Type B pancreatic cell (in vitro differentiated cells): ENCODE results near the gene BCAN. TPM values are rescaled to one million over a fixed set of nuclear protein-coding genes. Genes with fewer than 3 reads are reported as not detected.
A peak's percentile ranks its signal among the peaks of the same experiment; 100 is the strongest.

Experiments used
- DNase-seq: peaks from one replicate; pipeline ENCODE4 v3.0.0; 2021; ENCODE audit warnings: mixed read lengths; ENCODE audit not compliant: unreplicated experiment; ENCODE audit errors: extremely low spot score
- H3K27ac Mint-ChIP-seq: 2 replicates; pipeline ENCODE4 v1.8.0; 2021; ENCODE audit warnings: mild to moderate bottlenecking, mixed read lengths
- H3K27me3 Mint-ChIP-seq: 2 replicates; pipeline ENCODE4 v1.8.0; 2021; ENCODE audit warnings: mixed read lengths
- H3K36me3 Mint-ChIP-seq: 2 replicates; pipeline ENCODE4 v1.8.0; 2021; ENCODE audit warnings: mixed read lengths
- H3K4me1 Mint-ChIP-seq: one replicate; pipeline ENCODE4 v1.8.0; 2021; ENCODE audit warnings: mixed read lengths; ENCODE audit not compliant: unreplicated experiment
- H3K4me3 Mint-ChIP-seq: 2 replicates; pipeline ENCODE4 v1.8.0; 2021; ENCODE audit warnings: mild to moderate bottlenecking, mixed read lengths
- H3K9me3 Mint-ChIP-seq: 2 replicates; pipeline ENCODE4 v1.8.0; 2021; ENCODE audit warnings: mixed read lengths
- total RNA-seq: library from RNA; stranded (reverse); gene quantifications from 2 replicates; pipeline ENCODE4 v1.2.1, GENCODE V29; 2021; ENCODE audit warnings: low replicate concordance
- TF ChIP-seq, protein P1 (sequence below): fragments of 200-600 bp; sonication (generic); conservative IDR thresholded peaks from 2 replicates; pipeline ENCODE4 v1.5.0; 2021; ENCODE audit warnings: antibody characterized with exemption, mild to moderate bottlenecking

BCAN gene
- total RNA-seq, 1 donor from 2014 or later = 12.6 TPM

DNA sequence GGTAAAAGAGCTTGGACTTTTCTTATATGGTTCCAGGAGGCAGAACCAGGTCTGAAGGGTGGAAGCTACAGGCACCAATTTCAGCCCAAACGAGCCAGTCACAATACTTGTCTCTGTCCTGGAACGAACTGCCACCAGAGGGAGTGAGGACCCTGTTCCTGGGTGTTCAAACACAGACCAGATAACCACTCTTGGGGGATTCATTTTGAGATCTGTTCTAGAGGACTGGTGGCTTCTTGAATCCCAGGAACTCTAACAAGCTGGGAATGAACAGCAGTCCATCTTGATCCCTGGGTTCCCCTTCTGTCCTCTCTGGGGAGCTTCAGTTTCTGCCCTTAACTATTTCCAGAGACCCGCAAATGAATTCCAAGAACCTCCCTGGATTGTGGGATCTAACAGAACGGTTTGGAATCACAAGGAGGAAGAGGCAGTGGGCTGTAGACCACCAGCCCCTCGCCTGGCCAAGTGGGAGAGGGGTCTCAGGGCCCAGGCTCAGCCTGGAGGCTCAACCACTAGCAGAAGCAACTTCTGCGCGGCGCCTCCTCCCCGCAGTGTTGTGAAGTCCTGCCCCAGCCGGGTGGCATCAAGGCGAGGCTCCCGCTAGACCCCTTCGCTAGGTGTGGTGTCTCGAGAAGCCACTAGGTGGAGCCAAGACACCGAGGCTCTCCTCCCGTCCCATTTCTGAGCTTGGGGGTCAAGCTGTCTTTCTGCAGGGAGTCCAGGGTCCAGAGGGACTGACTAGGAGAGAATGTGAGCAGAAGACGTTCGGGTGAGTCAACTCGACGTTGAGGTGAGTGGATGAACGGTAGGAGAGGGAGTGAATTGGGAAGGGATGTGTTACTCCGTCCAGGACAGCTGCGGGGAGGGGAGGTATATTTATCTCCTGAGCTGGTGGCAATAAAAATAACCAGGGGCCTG, 47.4 kb downstream of the BCAN start:
- Mint-ChIP-seq H3K4me1 (peaks cover 50% of the 10 kb centered on the region), H3K4me3 (peak overlapping the region; percentile 86), H3K9me3 (no peaks in the 10 kb centered on the region), H3K27ac (peak overlapping the region; percentile 86), H3K36me3 (no peaks in the 10 kb centered on the region), H3K27me3 (peaks cover 10% of the 10 kb centered on the region)
- DNase-seq = peak; percentile 88
- TF ChIP-seq, protein P1, sequence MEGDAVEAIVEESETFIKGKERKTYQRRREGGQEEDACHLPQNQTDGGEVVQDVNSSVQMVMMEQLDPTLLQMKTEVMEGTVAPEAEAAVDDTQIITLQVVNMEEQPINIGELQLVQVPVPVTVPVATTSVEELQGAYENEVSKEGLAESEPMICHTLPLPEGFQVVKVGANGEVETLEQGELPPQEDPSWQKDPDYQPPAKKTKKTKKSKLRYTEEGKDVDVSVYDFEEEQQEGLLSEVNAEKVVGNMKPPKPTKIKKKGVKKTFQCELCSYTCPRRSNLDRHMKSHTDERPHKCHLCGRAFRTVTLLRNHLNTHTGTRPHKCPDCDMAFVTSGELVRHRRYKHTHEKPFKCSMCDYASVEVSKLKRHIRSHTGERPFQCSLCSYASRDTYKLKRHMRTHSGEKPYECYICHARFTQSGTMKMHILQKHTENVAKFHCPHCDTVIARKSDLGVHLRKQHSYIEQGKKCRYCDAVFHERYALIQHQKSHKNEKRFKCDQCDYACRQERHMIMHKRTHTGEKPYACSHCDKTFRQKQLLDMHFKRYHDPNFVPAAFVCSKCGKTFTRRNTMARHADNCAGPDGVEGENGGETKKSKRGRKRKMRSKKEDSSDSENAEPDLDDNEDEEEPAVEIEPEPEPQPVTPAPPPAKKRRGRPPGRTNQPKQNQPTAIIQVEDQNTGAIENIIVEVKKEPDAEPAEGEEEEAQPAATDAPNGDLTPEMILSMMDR = peak; percentile 84

DNA sequence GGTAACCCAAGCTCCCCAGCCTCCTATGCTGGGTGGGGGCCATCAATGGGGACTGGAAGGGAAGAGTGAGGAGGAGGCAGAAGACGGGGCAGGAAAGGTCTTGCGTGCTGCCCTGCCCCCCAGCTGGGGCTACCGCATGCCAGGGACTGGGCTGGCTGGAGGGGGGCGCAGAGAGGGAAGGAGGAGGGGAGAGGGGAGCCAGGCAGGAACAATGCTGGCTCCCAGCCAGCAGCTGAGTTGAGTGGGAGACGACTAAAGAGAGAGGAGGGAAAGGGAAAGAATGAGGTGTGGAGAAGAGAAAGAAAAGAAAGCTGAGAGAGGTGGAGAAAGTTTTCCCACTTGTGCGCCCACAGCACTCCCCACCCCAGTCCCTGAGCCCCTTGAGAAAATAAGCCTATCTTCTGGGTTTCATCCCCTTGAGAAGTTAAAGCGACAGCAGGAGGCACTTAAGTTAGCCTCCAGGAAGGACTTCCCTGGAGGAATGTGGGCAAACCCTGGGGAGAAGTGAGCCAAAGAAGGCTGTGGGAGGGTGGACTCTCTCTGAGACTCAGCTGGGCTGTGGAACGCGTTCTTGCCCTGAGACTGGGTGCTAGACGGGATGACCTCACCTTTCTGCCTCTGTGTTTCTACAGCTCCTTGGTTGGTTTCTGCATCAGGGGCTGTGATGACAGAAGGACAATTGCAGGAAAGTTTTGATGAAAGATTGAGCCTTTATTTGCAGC, 48.2 kb downstream of the BCAN start:
- Mint-ChIP-seq H3K4me1 (peaks cover 55% of the 10 kb centered on the region), H3K4me3 (peak overlapping the region; percentile 86), H3K27me3 (peaks cover 7% of the 10 kb centered on the region), H3K27ac (peak overlapping the region; percentile 86), H3K9me3 (no peaks in the 10 kb centered on the region), H3K36me3 (no peaks in the 10 kb centered on the region)
- DNase-seq = no peak
- TF ChIP-seq, protein P1 = no peak

DNA sequence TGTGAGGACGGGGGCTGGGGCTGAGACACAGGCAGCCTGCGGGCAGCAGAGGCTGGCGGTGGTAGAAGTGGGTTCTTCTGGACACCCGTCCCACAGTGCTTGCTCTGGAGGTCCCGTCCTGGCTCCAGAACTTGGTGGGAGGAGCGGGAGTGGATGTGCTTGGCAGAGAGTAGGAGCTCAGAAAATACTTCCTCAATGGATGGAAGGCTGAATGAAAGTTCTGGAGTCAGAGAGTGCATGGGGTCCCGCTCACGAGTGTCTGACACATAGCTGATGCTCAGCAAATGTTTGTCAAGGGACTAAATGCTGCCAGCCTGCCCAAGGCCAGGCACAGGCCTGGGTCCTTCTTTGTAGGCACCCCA, 48.7 kb downstream of the BCAN start:
- H3K4me1 Mint-ChIP-seq = peaks cover 55% of the 10 kb centered on the region
- peaks cover 7% of the 10 kb centered on the region for H3K27me3 Mint-ChIP-seq
- TF ChIP-seq, protein P1 = no peak
- H3K27ac Mint-ChIP-seq = peak overlapping the region; percentile 86
- H3K36me3 Mint-ChIP-seq = no peaks in the 10 kb centered on the region
- H3K9me3 Mint-ChIP-seq = no peaks in the 10 kb centered on the region
- no peak for DNase-seq
- H3K4me3 Mint-ChIP-seq = peak overlapping the region; percentile 86

DNA sequence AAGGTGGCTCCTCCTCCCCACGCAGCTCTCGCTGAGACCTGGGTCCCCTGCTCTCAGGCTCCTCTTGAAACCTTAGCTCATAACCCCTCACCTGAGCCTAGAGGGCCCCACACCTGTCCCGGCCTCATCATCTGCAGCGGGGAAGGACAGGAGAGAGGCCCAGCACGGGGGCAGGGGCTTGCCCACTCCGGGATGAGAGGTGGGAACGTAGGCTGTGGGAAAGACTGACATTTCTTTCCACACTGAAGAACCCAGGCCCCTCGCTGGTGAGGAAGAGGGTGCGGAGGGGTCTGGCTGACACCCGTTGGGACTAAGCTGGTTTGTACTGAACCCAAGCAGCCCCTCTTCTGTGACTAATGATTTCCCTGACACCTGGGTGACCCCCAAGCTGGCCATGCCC, 49.3 kb downstream of the BCAN start:
- H3K27me3 Mint-ChIP-seq = peaks cover 7% of the 10 kb centered on the region
- peaks cover 55% of the 10 kb centered on the region for H3K4me1 Mint-ChIP-seq
- TF ChIP-seq, protein P1 = no peak
- H3K9me3 Mint-ChIP-seq = no peaks in the 10 kb centered on the region
- H3K27ac Mint-ChIP-seq = peak overlapping the region; percentile 94
- no peak for DNase-seq
- no peaks in the 10 kb centered on the region for H3K36me3 Mint-ChIP-seq
- H3K4me3 Mint-ChIP-seq = peak overlapping the region; percentile 73

DNA sequence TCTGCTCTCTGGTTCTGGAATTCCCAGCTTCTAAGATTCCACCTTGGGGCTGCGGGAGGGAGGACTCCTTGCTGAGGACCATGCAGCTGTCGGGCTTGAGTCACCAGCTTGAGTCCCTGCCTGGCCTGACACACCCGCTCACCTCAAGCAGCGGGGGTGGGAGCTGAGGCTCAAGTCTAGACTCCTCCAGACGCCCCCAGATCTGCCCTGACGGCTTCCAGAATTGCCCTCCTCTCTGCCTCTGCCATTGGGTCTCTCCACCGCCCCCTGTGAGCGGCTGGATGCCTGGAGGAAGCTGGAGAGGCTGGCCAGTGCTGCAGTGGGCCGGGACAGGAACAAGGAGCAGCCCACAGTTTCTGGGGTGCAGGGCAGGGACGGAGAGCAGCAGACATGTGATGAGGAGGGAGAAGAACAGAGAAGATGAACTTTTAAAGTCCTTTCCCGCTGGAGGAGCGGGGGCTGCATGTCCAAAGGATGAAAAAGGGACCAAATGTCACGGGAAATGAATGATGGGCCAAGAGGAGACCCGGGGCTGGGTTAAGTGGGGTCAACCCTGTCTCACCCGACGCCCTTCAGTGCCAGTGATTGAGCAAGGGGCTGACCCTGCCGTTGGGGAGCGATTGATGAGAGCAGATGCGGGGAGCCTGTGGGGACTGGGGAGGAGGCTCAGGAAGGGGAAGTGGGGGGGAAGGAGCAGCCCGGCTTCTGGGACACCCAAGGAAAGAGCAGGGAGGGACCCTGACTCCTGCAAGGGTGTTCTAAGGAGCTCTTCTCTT, 49.9 kb downstream of the BCAN start:
- Mint-ChIP-seq H3K4me3 (peak overlapping the region; percentile 73), H3K4me1 (peaks cover 60% of the 10 kb centered on the region), H3K27ac (peak overlapping the region; percentile 94), H3K36me3 (no peaks in the 10 kb centered on the region), H3K9me3 (no peaks in the 10 kb centered on the region), H3K27me3 (peaks cover 7% of the 10 kb centered on the region)
- TF ChIP-seq, protein P1 = peak; percentile 34
- DNase-seq = no peak
